Measurements from ENCODE around the gene ACR.
"Not testable (repeated sequence)": the region's sequence is repeated elsewhere in the genome, so short reads cannot be mapped to it uniquely, and the experiment has no call there.

ACR gene

DNA sequence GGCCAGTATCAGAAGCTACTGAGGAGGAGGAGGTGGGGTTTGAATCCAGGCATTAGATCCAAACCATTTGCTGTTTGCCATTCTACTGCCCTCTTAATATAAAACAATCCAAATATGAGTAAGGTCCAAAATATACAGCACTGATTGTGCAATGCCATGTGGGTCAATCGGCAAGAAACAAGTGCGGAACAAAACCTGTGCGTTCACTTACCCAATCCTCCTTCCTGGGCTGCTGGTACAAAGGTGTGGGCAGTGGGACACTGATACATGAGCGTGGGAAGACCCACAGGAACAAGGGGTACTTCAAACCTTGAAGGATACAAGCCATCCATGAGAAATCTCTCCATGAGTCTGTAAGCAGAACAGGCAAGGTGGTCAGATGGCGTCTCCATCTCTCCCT, 39.6 kb downstream of the ACR start:
- H3K4me3 ChIP-seq (ENCODE audit: low read depth in 1 of 2, low read length in 1 of 2); H3K36me3 ChIP-seq; H3K4me1 ChIP-seq (ENCODE audit: control insufficient read depth in 1 of 2, insufficient read depth in 1 of 2, low read depth in 1 of 2, low read length in 1 of 2); H3K27me3 ChIP-seq; H3K27ac ChIP-seq; H3K9me3 ChIP-seq: not testable (repeated sequence)

GRCh38 chr22:50780244-50780643, 42.2 kb downstream of the ACR start:
- not testable (repeated sequence) for H3K27me3 ChIP-seq; H3K4me1 ChIP-seq (ENCODE audit: control insufficient read depth in 1 of 2, insufficient read depth in 1 of 2, low read depth in 1 of 2, low read length in 1 of 2); H3K4me3 ChIP-seq (ENCODE audit: low read depth in 1 of 2, low read length in 1 of 2); H3K9me3 ChIP-seq; H3K36me3 ChIP-seq; H3K27ac ChIP-seq

DNA sequence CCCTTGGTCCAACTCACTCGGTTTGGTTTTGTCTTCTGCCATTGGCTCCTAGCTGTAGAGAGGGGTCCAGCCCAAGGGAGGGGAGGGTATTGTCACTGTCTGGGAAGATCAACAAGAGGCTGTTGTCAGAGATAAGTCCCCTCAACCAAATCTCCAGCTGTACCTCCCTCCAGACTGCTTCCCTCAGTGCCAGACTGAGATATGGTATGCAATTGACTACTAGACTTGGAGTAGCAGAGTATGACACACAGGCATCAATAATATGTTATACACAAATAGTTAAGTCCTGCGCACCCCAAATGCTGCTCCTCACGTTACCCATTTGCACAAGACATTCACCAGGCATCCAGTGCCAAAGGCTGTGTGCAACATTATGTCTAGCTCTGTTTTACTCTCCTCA, 44.2 kb downstream of the ACR start:
- not testable (repeated sequence) for H3K4me1 ChIP-seq (ENCODE audit: control insufficient read depth in 1 of 2, insufficient read depth in 1 of 2, low read depth in 1 of 2, low read length in 1 of 2); H3K27me3 ChIP-seq

GRCh38 chr22:50783033-50783879, 45.3 kb downstream of the ACR start, which contains the start of gene RABL2B:
RABL2B (minus strand) TSS chr22:50783636; CDS start chr22:50782294, 1,342 bp downstream.
- H3K9me3 ChIP-seq; H3K27me3 ChIP-seq; H3K36me3 ChIP-seq; H3K4me1 ChIP-seq (ENCODE audit: control insufficient read depth in 1 of 2, insufficient read depth in 1 of 2, low read depth in 1 of 2, low read length in 1 of 2): not testable (repeated sequence)
- H3K4me3 ChIP-seq (ENCODE audit: low read depth in 1 of 2, low read length in 1 of 2): peak within 1 kb of the TSS; percentile 57 to 59
- H3K27ac ChIP-seq: peak within 1 kb of the TSS; percentile 35
- TF ChIP-seq, protein P1, sequence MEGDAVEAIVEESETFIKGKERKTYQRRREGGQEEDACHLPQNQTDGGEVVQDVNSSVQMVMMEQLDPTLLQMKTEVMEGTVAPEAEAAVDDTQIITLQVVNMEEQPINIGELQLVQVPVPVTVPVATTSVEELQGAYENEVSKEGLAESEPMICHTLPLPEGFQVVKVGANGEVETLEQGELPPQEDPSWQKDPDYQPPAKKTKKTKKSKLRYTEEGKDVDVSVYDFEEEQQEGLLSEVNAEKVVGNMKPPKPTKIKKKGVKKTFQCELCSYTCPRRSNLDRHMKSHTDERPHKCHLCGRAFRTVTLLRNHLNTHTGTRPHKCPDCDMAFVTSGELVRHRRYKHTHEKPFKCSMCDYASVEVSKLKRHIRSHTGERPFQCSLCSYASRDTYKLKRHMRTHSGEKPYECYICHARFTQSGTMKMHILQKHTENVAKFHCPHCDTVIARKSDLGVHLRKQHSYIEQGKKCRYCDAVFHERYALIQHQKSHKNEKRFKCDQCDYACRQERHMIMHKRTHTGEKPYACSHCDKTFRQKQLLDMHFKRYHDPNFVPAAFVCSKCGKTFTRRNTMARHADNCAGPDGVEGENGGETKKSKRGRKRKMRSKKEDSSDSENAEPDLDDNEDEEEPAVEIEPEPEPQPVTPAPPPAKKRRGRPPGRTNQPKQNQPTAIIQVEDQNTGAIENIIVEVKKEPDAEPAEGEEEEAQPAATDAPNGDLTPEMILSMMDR (IDR thresholded peaks at IDR 0.05): peak; percentile 33

More for the DNA sequence above, 44.2 kb downstream of the ACR start:
- not testable (repeated sequence) for H3K27ac ChIP-seq; H3K4me3 ChIP-seq (ENCODE audit: low read depth in 1 of 2, low read length in 1 of 2); H3K36me3 ChIP-seq; H3K9me3 ChIP-seq

- not testable (repeated sequence) for H3K4me1 ChIP-seq (ENCODE audit: control insufficient read depth in 1 of 2, insufficient read depth in 1 of 2, low read depth in 1 of 2, low read length in 1 of 2); H3K9me3 ChIP-seq; H3K27me3 ChIP-seq; H3K36me3 ChIP-seq
- H3K27ac ChIP-seq: peak overlapping the region; percentile 35
- peak overlapping the region; percentile 57 to 59 for H3K4me3 ChIP-seq (ENCODE audit: low read depth in 1 of 2, low read length in 1 of 2)
Observed at GRCh38 chr22:50783880-50784276, 45.9 kb downstream of the ACR start.

- not testable (repeated sequence) for H3K4me3 ChIP-seq (ENCODE audit: low read depth in 1 of 2, low read length in 1 of 2); H3K4me1 ChIP-seq (ENCODE audit: control insufficient read depth in 1 of 2, insufficient read depth in 1 of 2, low read depth in 1 of 2, low read length in 1 of 2); H3K27ac ChIP-seq; H3K36me3 ChIP-seq; H3K9me3 ChIP-seq; H3K27me3 ChIP-seq
Observed at GRCh38 chr22:50785289-50785688, 47.3 kb downstream of the ACR start.

DNA sequence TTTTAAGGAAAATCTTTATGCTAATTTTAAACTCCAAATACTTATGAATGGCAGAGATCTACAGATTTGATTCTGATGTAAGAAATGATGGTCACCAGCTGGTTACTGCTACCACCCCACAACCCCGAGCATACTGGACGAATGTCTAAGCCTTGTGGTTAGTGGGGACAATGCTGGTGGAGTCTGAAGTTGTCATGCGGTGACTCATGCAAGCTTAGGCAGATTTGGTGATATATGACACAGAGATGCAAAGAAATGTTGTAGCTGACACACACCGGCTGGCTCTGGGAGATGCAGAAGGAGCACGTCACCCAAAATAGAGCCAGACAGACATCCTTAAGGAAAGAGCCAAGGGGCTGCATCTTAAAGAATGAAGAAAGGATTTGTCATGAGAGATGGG, 48.9 kb downstream of the ACR start:
- H3K4me1 ChIP-seq (ENCODE audit: control insufficient read depth in 1 of 2, insufficient read depth in 1 of 2, low read depth in 1 of 2, low read length in 1 of 2); H3K27ac ChIP-seq; H3K4me3 ChIP-seq (ENCODE audit: low read depth in 1 of 2, low read length in 1 of 2); H3K9me3 ChIP-seq; H3K36me3 ChIP-seq; H3K27me3 ChIP-seq: not testable (repeated sequence)

Measured in neutrophil (primary cell).